H9 (cell line): ENCODE results near the gene BAG3. TPM values are rescaled to one million over a fixed set of nuclear protein-coding genes. Genes with fewer than 3 reads are reported as not detected.

Source experiments
- DNase-seq: peaks from one replicate; pipeline ENCODE4 v3.0.0-alpha.2; 2017
- H2AFZ ChIP-seq: one replicate; pipeline ENCODE4 v1.6.1; 2013; ENCODE audit warnings: mild to moderate bottlenecking, low read length, control low read depth, moderate library complexity
- H2AK5ac ChIP-seq: 2 replicates; pipeline ENCODE4 v1.6.1; 2013; ENCODE audit warnings: low read length, control low read depth, mixed read lengths; ENCODE audit not compliant: insufficient read length
- H2BK120ac ChIP-seq: one replicate; pipeline ENCODE4 v1.6.1; 2013; ENCODE audit warnings: low read depth, mild to moderate bottlenecking, low read length, control low read depth, inconsistent platforms; ENCODE audit not compliant: poor library complexity, severe bottlenecking
- H2BK12ac ChIP-seq: 2 replicates; pipeline ENCODE4 v1.6.1; 2013; ENCODE audit warnings: low read length, control low read depth, mixed read lengths, low read depth; ENCODE audit not compliant: insufficient read length
- H2BK15ac ChIP-seq: 2 replicates; pipeline ENCODE4 v1.6.1; 2013; ENCODE audit warnings: low read depth, low read length, control low read depth
- H2BK20ac ChIP-seq: one replicate; pipeline ENCODE4 v1.6.1; 2013; ENCODE audit warnings: low read depth, mild to moderate bottlenecking, low read length, control low read depth, inconsistent platforms; ENCODE audit not compliant: poor library complexity, severe bottlenecking
- H2BK5ac ChIP-seq: 2 replicates; pipeline ENCODE4 v1.6.1; 2013; ENCODE audit warnings: low read length, control low read depth, mixed read lengths; ENCODE audit not compliant: insufficient read length
- H3K14ac ChIP-seq: 2 replicates; pipeline ENCODE4 v1.6.1; 2013; ENCODE audit warnings: low read length, control low read depth; ENCODE audit not compliant: insufficient read depth
- H3K18ac ChIP-seq: 2 replicates; pipeline ENCODE4 v1.6.1; 2013; ENCODE audit warnings: low read depth, mild to moderate bottlenecking, mixed read lengths, low read length, control low read depth; ENCODE audit not compliant: insufficient read length
- H3K23ac ChIP-seq: 2 replicates; pipeline ENCODE4 v1.6.1; 2013; ENCODE audit warnings: low read length, control low read depth, mixed read lengths, low read depth; ENCODE audit not compliant: insufficient read length
- H3K23me2 ChIP-seq: 2 replicates; pipeline ENCODE4 v1.6.1; 2013; ENCODE audit warnings: low read depth, mild to moderate bottlenecking, mixed read lengths, low read length, control low read depth; ENCODE audit not compliant: insufficient read length, poor library complexity, severe bottlenecking
- H3K27ac ChIP-seq: 2 replicates; pipeline ENCODE4 v1.5.1; 2013; ENCODE audit warnings: low read length, control low read depth, mixed read lengths, low read depth; ENCODE audit not compliant: insufficient read length
- H3K27me3 ChIP-seq: 2 replicates; pipeline ENCODE4 v1.6.1; 2013; ENCODE audit warnings: low read length, control low read depth, inconsistent platforms; ENCODE audit not compliant: insufficient read depth
- H3K4ac ChIP-seq: 2 replicates; pipeline ENCODE4 v1.6.1; 2013; ENCODE audit warnings: low read depth, mild to moderate bottlenecking, control low read depth, inconsistent platforms, low read length, moderate library complexity
- H3K4me1 ChIP-seq: 2 replicates; pipeline ENCODE4 v1.6.1; 2013; ENCODE audit warnings: low read length, control low read depth, inconsistent platforms; ENCODE audit not compliant: insufficient read depth
- H3K4me2 ChIP-seq: 2 replicates; pipeline ENCODE4 v1.6.1; 2013; ENCODE audit warnings: low read length, control low read depth, mixed read lengths; ENCODE audit not compliant: insufficient read length, insufficient read depth
- H3K56ac ChIP-seq: 2 replicates; pipeline ENCODE4 v1.6.1; 2013; ENCODE audit warnings: low read depth, mild to moderate bottlenecking, mixed read lengths, low read length, control low read depth; ENCODE audit not compliant: insufficient read length
- H3K79me1 ChIP-seq: 2 replicates; pipeline ENCODE4 v1.6.1; 2013; ENCODE audit warnings: low read depth, mild to moderate bottlenecking, moderate library complexity, low read length, control low read depth, inconsistent platforms; ENCODE audit not compliant: insufficient read depth, poor library complexity, severe bottlenecking
- H3K79me2 ChIP-seq: 2 replicates; pipeline ENCODE4 v1.6.1; 2013; ENCODE audit warnings: low read length, control low read depth, inconsistent platforms; ENCODE audit not compliant: insufficient read depth
- H3K9ac ChIP-seq: 2 replicates; pipeline ENCODE4 v1.6.1; 2013; ENCODE audit warnings: low read length, control low read depth, mixed read lengths; ENCODE audit not compliant: insufficient read length; ENCODE audit errors: extremely low read depth
- H3K9me3 ChIP-seq: one replicate; pipeline ENCODE4 v1.6.1; 2013; ENCODE audit warnings: low read depth, low read length, inconsistent platforms; ENCODE audit not compliant: control insufficient read depth
- H3T11ph ChIP-seq: one replicate; pipeline ENCODE4 v1.6.1; 2013; ENCODE audit warnings: mild to moderate bottlenecking, low read length, control low read depth, inconsistent platforms
- H4K20me1 ChIP-seq: one replicate; pipeline ENCODE4 v1.6.1; 2013; ENCODE audit not compliant: control insufficient read depth, insufficient read length, insufficient read depth
- H4K5ac ChIP-seq: 2 replicates; pipeline ENCODE4 v1.6.1; 2013; ENCODE audit warnings: low read depth, mild to moderate bottlenecking, mixed read lengths, low read length, control low read depth; ENCODE audit not compliant: insufficient read length
- H4K8ac ChIP-seq: replicated peaks from 2 replicates; pipeline ENCODE4 v1.6.1; 2013; ENCODE audit warnings: low read length, control low read depth, mixed read lengths, low read depth; ENCODE audit not compliant: insufficient read length
- H4K91ac ChIP-seq: 2 replicates; pipeline ENCODE4 v1.6.1; 2013; ENCODE audit warnings: low read depth, mild to moderate bottlenecking, moderate library complexity, mixed read lengths, low read length, control low read depth; ENCODE audit not compliant: insufficient read length
- H3K27ac Mint-ChIP-seq, 3 experiments: 2 replicates in 2 of 3; 3 replicates in 1 of 3; pipeline ENCODE4 v1.8.0; 2020 to 2021; ENCODE audit warnings: mixed read lengths in 3 of 3, mild to moderate bottlenecking in 1 of 3, moderate library complexity in 1 of 3
- H3K27me3 Mint-ChIP-seq: 2 replicates; pipeline ENCODE4 v1.8.0; 2021; ENCODE audit warnings: low read depth, mild to moderate bottlenecking, moderate library complexity, mixed read lengths
- H3K36me3 Mint-ChIP-seq, 3 experiments: 2 replicates in 2 of 3; 3 replicates in 1 of 3; pipeline ENCODE4 v1.8.0; 2020 to 2021; ENCODE audit warnings: low read depth in 3 of 3, mixed read lengths in 3 of 3; ENCODE audit not compliant: insufficient read depth in 1 of 3
- H3K4me1 Mint-ChIP-seq, 2 experiments: 2 replicates each; pipeline ENCODE4 v1.8.0; 2020; ENCODE audit warnings: mixed read lengths in 2 of 2
- H3K4me3 Mint-ChIP-seq, 2 experiments: 2 replicates in 1 of 2; 3 replicates in 1 of 2; pipeline ENCODE4 v1.8.0; 2020 to 2021; ENCODE audit warnings: mild to moderate bottlenecking in 2 of 2, mixed read lengths in 2 of 2, moderate library complexity in 1 of 2
- H3K9me3 Mint-ChIP-seq, 2 experiments: 2 replicates in 1 of 2; 3 replicates in 1 of 2; pipeline ENCODE4 v1.8.0; 2020; ENCODE audit warnings: mild to moderate bottlenecking in 2 of 2, mixed read lengths in 2 of 2, moderate library complexity in 1 of 2
- CTCF ChIP-seq: fragments of 200-600 bp; sonication (generic); conservative IDR thresholded peaks from 3 replicates; pipeline ENCODE4 v1.8.0; 2021; ENCODE audit warnings: antibody characterized with exemption, mild to moderate bottlenecking
- WGBS: extraction: QIAGEN DNeasy Blood & Tissue Kit; methylation state at CpG from one replicate; pipeline ENCODE4 v1.1.7; 2013; ENCODE audit warnings: missing lambda C conversion rate, low lambda C conversion rate, mixed read lengths; ENCODE audit not compliant: insufficient read length; ENCODE audit errors: extremely low coverage; 5-methylcytosine and 5-hydroxymethylcytosine counted together
- total RNA-seq: library from RNA; stranded (reverse); gene quantifications from 2 replicates; pipeline ENCODE4 v1.2.1, GENCODE V29; 2021

The BAG3 gene
- total RNA-seq, 1 experiment from 2014 or later: 11.4 TPM

GRCh38 chr10:119621078-119621384 is 30.1 kb upstream of the BAG3 start:
- Histone ChIP-seq H4K20me1 (no peaks in the 10 kb centered on the region), H2AK5ac (no peak overlapping the region), H2BK5ac (no peak overlapping the region), H2BK20ac (no peak overlapping the region), H3K4me2 (no peak overlapping the region), H3K79me2 (no peaks in the 10 kb centered on the region), H4K91ac (no peak overlapping the region), H3T11ph (no peak overlapping the region), H2BK12ac (no peak overlapping the region), H3K27me3 (no peaks in the 10 kb centered on the region), H4K8ac (no peak overlapping the region), H3K14ac (no peak overlapping the region), H3K79me1 (no peaks in the 10 kb centered on the region), H2AFZ (no peak overlapping the region), H3K4ac (no peak overlapping the region), H3K9ac (no peak overlapping the region), H3K23me2 (no peaks in the 10 kb centered on the region), H4K5ac (no peak overlapping the region), H3K27ac (no peak overlapping the region), H3K56ac (no peak overlapping the region), H3K9me3 (no peaks in the 10 kb centered on the region), H3K4me1 (no peaks in the 10 kb centered on the region), H2BK15ac (no peak overlapping the region), H2BK120ac (no peak overlapping the region), H3K18ac (no peak overlapping the region), H3K23ac (no peak overlapping the region)
- peaks cover 5 to 13% of the 10 kb centered on the region in 2 experiments; a peak in 2 of 4 replicates for H3K4me1 Mint-ChIP-seq
- H3K27me3 Mint-ChIP-seq: no peaks in the 10 kb centered on the region
- no CpG with 5 or more reads among the region's 3 CpGs for whole genome bisulfite sequencing
- no peak for DNase-seq
- no peak overlapping the region for H3K27ac Mint-ChIP-seq
- no peak for TF ChIP-seq CTCF
- no peak overlapping the region for H3K4me3 Mint-ChIP-seq
- H3K9me3 Mint-ChIP-seq: no peaks in the 10 kb centered on the region
- no peaks in the 10 kb centered on the region for H3K36me3 Mint-ChIP-seq
